Epithelial cell of proximal tubule (primary cell): ENCODE measurements around the gene SLC4A3. TPM values are rescaled to one million over a fixed set of nuclear protein-coding genes. Genes with fewer than 3 reads are reported as not detected.
A peak's percentile ranks its signal among the peaks of the same experiment; 100 is the strongest.
"Not testable (repeated sequence)": the region's sequence is repeated elsewhere in the genome, so short reads cannot be mapped to it uniquely, and the experiment has no call there.

Experiments used
- DNase-seq: peaks from one replicate; pipeline ENCODE4 v3.0.0-alpha.2; 2011; ENCODE audit warnings: low read depth
- H3K4me3 ChIP-seq: 2 replicates; pipeline ENCODE4 v1.5.1; 2011; ENCODE audit warnings: low read depth, mild to moderate bottlenecking, low read length
- total RNA-seq: library from RNA; depleted of rRNA; stranded (reverse); fragments of >200 nt; gene quantifications from 2 replicates; pipeline ENCODE4 v1.2.3, GENCODE V29; 2015
- TF ChIP-seq, protein P1 (sequence below): conservative IDR thresholded peaks from 2 replicates; pipeline ENCODE4 v1.5.1; 2012; ENCODE audit warnings: low read depth, mild to moderate bottlenecking, low read length

SLC4A3 gene
- total RNA-seq, 1 donor from 2014 or later, result 12.2 TPM

DNA sequence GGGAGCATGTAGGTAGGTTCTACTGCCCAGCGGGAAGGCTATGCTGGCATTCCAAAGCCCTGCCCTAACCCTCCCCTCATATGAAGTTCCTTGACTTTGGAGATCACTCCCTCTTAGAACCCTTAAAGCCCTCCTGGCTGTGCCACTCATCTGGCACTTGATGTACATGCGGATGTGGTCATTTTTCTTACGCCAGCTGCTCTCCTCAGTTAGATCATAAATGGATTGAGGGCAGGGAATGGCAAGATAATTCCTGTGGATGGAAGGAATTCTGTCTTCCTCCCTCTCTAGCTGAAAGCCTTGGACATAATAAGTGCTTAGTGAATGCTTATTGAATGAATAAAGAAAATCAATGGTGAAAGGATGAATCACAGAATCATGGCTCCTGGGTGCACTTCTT, 51.6 kb downstream of the SLC4A3 start:
- H3K4me3 ChIP-seq, result no peak overlapping the region
- TF ChIP-seq, protein P1, sequence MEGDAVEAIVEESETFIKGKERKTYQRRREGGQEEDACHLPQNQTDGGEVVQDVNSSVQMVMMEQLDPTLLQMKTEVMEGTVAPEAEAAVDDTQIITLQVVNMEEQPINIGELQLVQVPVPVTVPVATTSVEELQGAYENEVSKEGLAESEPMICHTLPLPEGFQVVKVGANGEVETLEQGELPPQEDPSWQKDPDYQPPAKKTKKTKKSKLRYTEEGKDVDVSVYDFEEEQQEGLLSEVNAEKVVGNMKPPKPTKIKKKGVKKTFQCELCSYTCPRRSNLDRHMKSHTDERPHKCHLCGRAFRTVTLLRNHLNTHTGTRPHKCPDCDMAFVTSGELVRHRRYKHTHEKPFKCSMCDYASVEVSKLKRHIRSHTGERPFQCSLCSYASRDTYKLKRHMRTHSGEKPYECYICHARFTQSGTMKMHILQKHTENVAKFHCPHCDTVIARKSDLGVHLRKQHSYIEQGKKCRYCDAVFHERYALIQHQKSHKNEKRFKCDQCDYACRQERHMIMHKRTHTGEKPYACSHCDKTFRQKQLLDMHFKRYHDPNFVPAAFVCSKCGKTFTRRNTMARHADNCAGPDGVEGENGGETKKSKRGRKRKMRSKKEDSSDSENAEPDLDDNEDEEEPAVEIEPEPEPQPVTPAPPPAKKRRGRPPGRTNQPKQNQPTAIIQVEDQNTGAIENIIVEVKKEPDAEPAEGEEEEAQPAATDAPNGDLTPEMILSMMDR, result no peak
- DNase-seq, result no peak

DNA sequence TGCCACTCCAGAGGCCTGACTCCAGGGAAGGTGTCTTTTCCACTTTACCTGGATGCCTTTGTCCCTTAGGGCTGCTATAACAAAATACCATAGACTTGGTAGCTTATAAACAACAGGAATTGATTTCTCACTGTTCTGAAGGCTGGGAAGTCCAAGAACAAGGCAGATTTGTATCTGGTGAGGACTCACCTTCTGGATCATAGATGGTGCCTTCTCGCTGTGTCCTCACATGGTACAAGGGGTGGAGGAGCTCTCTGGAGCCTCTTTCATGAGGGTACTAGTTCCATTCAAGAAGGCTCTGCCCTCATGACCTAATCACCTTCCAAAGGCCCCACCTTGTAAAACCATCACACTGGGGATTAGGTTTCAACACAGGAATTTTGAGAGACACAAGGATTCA, 52.1 kb downstream of the SLC4A3 start:
- TF ChIP-seq, protein P1, result no peak
- no peak overlapping the region for H3K4me3 ChIP-seq
- DNase-seq, result no peak

- TF ChIP-seq, protein P1, result no peak
Observed at GRCh38 chr2:219680958-219681693, 53.7 kb downstream of the SLC4A3 start.

GRCh38 chr2:219681694-219682300, 54.4 kb downstream of the SLC4A3 start:
- no peak for DNase-seq
- TF ChIP-seq, protein P1, result no peak
- no peak overlapping the region for H3K4me3 ChIP-seq

More at GRCh38 chr2:219680958-219681693, 53.7 kb downstream of the SLC4A3 start:
- H3K4me3 ChIP-seq, result no peak overlapping the region
- DNase-seq, result no peak

- not testable (repeated sequence) for DNase-seq, H3K4me3 ChIP-seq
Observed at GRCh38 chr2:219683474-219683873, 56.0 kb downstream of the SLC4A3 start.

- H3K4me3 ChIP-seq, result peak overlapping the region; percentile 70
- TF ChIP-seq, protein P1, result no peak
- peak; percentile 49 for DNase-seq
Observed at GRCh38 chr2:219684721-219685689, 57.6 kb downstream of the SLC4A3 start.

DNA sequence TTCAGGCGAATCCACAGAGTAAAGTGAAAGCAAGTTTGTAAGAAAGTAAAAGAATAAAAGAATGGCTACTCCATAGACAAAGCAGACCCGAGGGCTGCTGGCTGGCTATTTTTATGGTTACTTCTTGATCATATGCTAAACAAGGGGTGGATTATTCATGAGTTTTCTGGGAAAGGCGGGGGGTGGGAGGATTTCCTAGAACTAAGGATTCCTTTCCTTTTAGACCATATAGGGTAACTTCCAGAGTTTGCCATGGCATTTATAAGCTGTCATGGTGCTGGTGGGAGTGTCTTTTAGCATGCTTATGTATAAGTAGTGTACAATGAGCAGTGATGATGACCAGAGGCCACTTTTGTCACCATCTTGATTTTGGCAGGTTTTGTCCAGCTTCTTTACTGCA, 59.8 kb downstream of the SLC4A3 start:
- no peak for DNase-seq
- H3K4me3 ChIP-seq, result no peak overlapping the region
- TF ChIP-seq, protein P1, result no peak
